AG09319 (cell line): ENCODE results near the gene ARSK.

Experiments
- DNase-seq: peaks from one replicate; pipeline ENCODE4 v3.0.0-alpha.2; 2010; ENCODE audit warnings: low read depth; ENCODE audit errors: extremely low read depth
- CTCF ChIP-seq: IDR thresholded peaks from 2 replicates; pipeline ENCODE4 v1.5.1; 2011; ENCODE audit warnings: low read depth, mild to moderate bottlenecking, inconsistent platforms, low read length, moderate library complexity

ARSK gene

GRCh38 chr5:95520206-95520605, 34.7 kb upstream of the ARSK start:
- TF ChIP-seq CTCF, result no peak
- no peak for DNase-seq

GRCh38 chr5:95524423-95524822, 30.5 kb upstream of the ARSK start:
- no peak for TF ChIP-seq CTCF
- DNase-seq, result no peak

GRCh38 chr5:95526871-95527270, 28.0 kb upstream of the ARSK start:
- DNase-seq, result no peak
- no peak for TF ChIP-seq CTCF

- DNase-seq, result no peak
- TF ChIP-seq CTCF, result no peak
Measured at GRCh38 chr5:95528565-95528964, 26.3 kb upstream of the ARSK start.

- TF ChIP-seq CTCF, result no peak
- DNase-seq, result no peak
Measured at GRCh38 chr5:95530416-95530815, 24.5 kb upstream of the ARSK start.

- DNase-seq, result no peak
- no peak for TF ChIP-seq CTCF
Measured at GRCh38 chr5:95531491-95531890, 23.4 kb upstream of the ARSK start.

GRCh38 chr5:95532415-95532814, 22.5 kb upstream of the ARSK start:
- TF ChIP-seq CTCF, result no peak
- DNase-seq, result no peak
